NCI-H1694 (cell line): ENCODE measurements around the gene DNM1.
"Not testable (repeated sequence)": the region's sequence is repeated elsewhere in the genome, so short reads cannot be mapped to it uniquely, and the experiment has no call there.

ENCODE experiments used
- DNase-seq: peaks from one replicate; lab custom pipeline; 2025; lab: John Stamatoyannopoulos, UW

The DNM1 gene

DNA sequence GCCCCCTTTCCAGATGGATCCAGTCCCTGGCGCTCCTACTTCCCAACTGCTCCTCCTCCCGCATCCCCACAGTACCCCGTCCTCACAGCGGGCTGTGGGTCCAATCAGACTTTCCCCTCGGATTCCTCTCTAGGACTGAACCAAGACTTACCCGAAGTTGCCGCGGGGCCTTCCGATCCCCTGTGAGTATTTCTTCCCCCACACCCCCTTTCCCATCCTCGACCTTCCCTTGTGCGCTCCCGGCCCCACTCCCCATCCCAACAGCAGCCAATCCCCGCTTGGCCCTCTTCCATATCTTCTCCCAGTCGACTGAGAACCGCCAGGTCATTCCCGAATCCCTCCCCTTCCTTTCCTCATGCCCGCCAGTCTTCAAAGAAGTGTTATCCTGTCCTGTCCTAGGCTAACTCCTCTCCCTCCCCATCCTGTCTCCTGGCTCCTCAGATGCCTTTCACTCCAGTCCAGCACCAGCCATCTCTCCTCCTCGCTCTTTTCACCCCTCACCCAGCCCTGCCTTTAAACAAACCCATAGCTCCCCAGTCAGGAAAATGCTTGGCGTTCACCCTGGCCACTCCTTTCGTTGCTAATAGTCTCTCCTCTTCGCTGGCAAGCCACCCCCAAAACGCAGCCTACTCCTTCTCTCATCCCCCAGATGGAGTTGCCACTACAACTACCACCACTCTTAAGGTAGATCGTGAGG, 73.5 kb downstream of the DNM1 start:
- no peak for DNase-seq

DNA sequence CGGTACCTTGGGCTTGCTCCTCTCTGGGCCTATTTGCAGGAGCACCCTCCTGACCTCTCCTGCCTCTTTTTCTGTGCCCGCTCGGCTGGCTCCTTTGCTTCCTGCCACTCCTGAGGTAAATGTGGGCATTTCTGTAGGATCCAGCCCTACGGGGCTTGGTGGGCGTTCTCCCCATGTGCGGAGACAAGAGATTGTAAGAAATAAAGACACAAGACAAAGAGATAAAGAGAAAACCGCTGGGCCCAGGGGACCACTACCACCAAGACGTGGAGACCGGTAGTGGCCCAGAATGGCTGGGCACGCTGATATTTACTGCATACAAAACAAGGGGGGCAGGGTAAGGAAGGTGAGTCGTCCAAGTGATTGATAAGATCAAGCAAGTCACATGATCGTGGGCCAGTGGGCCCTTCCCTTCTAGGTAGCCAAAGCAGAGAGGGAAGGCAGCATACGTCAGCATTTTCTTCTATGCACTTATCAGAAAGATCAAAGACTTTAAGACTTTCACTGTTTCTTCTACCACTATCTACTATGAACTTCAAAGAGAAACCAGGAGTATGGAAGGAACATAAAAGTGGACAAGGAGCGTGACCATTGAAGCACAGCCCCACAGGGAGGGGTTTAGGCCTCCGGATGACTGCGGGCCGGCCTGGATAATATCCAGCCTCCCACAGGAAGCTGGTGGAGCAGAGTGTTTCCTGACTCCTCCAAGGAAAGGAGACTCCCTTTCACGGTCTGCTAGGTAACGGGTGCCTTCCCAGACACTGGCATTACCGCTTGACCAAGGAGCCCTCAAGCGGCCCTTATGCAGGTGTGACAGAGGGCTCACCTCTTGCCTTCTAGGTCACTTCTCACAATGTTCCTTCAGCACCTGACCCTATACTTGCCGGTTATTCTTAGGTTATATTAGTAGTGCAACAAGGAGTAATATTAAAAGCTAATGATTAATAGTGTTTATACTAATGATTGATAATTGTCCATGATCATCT, 76.2 kb downstream of the DNM1 start:
- DNase-seq, result not testable (repeated sequence)

DNA sequence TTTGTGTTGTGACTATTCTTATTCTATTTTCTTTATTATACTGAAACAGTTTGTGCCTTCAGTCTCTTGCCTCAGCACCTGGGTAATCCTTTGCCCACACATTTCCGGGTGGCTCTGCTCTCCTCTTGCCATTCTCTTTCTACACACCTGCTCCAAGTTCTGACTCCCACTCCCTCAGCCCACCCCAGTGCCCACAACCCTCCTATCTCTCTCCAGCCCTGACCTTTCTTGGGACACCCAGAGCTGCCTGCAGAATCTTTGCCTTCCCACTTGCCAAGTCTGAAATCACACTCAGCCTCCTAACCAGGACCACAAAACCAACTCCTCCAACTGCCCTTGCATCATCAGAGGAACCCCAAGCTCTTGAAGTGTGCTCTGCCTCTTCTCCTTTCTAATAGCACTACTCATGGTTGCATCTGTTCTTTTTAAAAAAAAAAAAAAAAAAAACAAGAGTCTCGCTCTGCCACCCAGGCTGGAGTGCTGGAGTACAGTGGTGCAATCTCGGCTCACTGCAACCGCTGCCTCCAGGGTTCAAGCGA, 77.0 kb downstream of the DNM1 start:
- DNase-seq, result no peak

DNA sequence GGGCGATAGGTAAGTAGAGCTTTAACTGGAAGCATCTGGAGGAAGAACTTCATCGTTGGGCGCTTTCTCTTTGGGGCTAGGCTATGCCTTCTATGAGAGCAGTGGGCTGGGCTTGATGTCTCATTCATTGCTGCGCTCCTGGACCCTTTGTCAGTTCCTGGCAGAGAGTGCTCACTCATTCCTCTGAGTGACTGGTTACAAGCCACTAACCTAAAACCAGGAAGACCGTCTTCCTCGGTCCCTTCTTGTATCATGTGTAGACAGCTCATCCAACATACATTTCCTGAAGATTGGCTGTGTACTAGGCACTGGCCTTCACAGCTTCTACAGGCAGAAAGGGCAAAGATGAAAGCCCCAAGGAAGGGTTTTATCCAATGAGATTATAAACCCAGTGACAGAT, 79.3 kb downstream of the DNM1 start:
- no peak for DNase-seq

DNA sequence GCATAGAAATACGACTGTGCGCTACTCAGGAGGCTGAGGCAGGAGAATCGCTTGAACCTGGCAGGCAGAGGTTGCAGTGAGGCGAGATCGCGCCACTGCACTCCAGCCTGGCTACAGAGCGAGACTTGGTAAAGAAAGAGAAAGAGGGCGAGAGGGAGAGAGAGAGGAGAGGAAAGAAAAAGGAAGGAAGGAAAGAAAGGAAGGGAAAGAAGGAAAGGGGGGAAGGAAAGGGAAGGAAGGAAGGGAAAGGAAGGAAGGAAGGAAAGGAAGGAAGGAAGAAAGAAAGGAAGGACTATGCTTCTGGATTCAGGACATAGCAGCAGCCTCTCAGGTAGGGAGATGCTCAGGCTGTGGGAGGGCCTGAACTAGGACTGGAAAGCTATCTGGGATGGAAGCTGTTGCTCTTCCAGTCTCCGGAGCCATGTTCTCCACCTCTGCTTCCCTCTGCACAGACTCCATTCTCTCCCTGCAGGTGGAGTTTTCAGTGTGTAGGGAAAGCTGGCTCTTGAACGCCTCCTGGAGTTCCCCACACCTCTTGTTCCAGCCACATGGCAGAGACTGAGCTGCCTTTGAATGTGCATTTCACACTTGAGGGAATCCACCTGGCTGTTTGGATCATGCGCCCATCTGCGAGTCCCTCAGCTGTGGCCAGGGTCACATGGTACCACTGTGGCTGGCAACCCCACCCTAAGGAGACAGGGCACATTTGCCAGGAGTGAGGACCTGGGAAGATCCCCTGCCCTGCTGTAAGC, 82.0 kb downstream of the DNM1 start:
- DNase-seq, result no peak

DNA sequence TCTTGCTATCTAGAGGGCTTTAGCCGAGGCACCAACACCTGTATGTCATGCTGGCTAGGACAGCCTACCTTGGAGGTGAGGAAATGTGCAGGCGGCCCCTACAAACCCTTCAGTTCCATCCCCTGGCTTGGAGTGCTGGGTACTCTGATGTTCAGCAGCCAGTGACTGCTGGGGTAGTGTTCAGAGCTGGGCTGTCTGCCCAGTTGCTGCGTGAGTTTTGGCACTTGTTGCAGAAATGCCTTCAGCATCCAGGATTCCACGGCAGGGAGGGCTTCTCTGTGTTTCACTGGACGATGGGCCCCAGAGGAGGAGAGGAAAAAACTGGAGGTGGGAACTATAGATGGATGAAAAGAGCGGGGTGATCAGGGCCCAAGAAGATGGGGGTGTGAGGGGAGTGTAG, 83.3 kb downstream of the DNM1 start:
- no peak for DNase-seq

DNA sequence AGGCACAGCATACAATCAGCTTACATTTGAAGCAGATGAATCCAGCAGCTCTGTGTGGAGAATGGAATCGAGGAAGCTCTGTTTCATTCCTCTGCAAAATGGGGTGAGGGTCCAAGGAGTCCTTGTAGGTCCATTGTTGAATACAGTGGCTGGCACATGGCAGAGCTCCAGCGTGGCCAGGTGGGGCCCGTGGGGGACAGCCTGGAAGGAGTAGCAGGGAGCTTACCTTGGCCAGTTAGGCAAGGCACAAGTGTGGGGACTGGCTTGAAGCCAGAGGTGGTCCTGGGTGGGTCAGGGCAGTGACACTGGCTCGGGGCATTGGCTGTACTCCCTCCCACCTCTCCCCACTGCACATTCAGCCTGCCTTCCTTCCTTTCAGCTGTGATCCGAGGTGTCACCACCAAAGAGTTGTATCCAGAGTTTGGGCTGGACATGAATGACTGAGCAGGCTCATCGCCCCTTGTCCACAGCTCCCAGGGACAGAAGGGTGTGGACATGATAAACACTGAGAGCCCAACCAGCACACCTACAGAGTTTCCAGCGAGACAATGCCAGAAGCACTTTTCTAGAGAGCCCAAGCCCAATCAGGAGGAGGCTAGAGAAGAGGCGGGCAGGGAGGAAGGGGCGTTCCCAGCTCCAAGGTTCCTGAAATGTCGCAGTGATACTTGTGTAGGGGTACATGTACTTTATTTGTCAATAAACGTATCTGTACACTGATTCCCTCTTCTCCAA, 85.3 kb downstream of the DNM1 start:
- DNase-seq, result no peak

DNA sequence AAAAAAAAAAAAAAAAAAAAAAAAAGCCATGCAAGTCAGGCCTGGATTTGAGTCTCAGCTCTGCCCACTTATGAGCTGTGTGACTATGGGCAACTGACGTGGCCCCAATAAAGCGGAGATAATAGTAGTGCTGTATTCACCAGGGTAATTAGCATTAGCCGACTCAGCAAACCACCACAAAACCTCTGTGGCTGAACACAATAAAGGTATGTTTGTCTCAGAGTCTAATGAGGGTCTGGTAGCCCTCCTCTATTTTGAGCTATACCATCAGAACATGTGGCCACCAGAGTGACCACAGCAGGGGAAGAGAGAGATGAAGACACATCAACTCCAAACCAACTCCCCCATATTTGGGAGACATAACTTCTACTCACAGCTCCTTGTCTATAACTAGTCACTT, 88.8 kb downstream of the DNM1 start:
- no peak for DNase-seq

DNA sequence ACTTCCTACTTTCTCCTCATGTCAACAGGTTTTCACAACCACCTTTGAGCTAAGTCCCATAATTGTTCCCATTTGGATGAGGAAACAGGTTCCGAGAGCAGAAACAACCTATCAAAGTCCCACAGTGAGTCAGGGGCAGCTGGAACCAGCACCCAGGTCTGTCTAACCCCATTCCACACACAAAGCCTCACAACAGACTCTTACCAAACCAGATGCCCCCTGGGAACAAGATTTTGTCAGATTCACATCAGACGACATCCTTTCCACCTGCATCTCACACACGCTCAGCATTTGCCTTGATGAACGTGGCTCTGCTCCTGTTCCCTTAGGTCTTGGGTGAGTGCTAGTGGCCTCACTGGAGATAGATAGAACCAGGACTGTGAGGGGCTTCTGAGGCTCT, 89.9 kb downstream of the DNM1 start:
- DNase-seq, result no peak

DNA sequence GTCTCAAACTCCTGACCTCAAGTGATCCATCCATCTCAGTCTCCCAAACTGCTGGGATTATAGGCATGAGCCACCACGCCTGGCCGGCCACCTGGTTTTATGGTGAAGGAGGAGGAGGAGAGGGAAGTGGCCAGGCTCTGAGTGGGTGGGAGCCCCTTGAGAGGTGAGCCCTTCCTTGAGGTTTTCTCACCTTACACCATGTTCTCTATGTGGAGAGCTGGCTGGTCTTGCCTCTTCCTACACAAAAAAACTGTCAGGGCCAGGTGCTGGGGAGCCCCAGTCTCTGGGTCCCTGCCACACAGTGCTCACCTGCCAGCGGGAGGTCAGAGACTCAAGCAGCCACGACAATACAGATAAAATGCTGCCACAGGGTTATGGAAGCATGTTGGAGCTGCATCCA, 91.0 kb downstream of the DNM1 start:
- DNase-seq, result no peak

DNA sequence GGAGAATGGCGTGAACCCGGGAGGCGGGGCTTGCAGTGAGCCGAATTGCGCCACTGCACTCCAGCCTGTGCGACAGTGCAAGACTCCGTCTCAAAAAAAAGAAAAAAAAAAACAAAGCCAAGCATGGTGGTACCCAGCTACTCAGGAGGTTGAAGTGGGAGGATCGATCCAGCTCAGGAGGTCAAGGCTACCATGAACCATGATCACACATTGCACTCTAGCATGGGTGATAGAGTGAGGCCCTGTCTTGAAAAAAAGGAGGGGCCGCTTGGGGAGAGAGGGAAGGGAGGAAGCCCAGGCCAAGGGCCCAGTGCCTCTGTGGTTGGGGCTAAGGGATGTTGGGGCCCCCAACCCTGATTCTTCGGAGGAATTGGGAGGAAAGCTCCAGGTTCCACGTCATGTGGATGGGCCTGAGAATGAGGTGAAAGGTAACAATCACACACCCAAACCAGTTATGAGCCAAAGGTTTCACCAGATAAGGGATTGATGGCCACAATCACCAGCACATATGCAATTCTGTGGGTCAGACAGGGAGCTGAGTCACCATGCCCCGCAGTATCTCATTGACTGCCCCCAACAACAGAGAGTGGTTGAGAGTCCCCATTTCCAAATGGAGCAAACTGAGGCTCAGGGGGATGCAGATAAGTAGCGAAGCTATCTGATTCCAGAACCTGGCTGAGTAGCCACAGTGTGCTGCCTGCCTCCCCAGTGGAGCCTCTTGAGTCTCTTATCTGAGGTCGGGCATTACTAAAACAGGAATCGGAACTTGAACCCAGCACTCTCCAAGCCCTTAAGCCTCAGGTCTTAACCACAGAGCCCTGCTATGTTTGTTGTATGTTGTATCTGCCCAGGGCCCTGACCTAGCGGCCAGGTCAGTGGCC, 93.4 kb downstream of the DNM1 start:
- DNase-seq, result no peak

DNA sequence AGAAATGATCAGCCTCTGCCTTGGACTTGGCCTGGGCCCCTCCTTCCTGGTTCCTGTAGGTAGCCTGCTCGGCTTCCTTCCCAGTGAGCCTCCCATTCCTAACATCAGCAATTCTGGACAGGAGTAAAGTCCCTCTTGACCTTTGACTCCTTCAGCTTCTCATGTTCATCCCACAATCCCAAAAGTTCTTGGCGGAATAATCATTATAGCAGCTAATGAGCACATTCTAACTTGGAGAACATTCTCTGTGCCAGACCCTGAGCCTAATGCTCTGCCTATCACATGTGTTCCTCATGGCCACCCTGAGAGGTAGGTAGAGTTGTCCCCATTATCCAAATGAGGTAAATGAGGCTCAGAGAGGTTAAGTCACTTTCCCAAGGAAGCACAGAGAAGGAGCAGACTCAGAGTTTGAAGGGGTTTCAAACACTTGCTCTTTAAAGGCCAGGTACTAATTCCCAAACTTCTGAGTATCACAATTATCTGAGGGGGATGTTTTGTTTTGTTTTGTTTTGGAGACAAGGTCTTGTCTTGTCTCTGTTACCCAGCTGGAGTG, 94.1 kb downstream of the DNM1 start:
- DNase-seq, result no peak

DNA sequence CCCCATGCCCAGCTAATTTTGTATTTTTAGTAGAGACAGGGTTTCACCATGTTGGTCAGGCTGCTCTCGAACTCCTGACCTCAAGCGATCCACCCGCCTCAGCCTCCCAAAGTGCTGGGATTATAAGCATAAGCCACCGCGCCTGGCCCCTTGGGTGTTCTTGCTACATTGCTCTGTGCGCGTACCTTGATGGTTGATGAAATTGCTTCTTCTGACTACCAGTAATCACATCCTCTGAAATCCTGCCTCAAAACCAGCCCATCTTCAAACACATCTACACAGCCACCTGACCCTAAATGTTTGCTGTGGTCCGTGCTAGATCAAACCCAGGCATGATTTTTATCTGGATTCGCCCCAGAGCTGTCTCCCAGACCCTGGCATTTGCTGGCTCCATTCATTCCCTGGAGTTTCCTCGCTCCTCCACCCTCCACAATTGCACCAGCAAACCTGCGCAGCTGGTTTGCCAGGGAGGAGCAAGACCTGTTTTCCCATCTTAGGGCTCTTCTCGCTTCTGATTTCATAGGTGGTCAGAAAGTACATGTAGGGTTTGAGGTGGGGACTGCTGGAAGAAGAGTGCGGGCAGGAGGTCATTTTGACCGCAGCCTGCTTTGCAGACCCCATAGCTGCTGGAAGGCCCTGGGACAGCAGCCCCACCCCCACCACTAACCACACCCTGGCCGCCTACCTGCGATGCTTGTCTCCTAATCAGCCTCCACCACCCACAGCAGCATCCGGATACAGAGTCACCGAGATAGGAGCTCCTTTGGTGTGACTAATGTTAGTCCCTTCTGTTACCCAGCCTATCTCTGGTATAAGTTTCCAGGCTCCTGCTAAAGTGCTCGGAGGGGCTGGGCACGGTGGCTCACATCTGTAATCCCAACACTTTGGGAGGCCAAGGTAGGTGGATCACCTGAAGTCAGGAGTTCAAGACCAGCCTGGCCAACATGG, 95.6 kb downstream of the DNM1 start:
- DNase-seq, result no peak

DNA sequence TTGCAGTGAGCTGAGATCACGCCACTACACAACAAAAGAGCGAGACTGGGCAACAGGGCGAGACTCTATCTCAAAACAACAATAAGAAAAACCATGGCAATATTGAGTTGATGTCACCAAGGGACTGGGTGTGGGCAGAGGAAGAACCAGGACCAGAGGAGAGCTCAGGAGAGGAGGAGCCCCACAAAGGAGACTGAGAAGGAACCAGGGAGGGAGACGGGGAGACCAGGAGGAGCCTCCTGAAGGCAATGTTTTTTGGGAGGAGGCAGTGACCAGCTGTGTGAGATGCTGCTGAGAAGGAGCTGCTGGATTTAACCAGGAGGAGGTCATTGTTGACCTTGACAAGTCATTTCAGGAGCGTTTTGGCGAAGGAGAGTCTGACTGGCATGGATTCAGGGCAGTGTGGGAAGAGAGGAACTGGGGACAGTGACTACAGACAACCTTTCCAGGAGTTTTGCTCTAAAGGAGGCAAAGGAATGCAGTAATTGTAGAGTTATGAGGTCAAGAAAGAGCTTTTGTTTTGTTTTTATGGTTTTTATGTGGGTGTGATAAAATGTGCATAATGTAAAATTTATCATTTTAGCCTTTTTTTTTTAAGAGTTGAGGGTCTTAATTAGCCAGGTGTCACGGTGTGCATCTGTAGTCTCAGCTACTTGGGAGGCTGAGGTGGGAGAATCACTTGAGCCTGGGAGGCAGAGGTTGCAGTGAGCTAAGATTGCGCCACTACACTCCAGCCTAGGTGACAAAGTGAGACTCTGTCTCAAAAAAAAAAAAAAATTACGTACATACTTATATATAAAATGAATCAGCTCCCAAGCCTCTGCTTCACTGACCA, 101.2 kb downstream of the DNM1 start:
- DNase-seq, result no peak
